GM21526 (cell line): Measurements from ENCODE around the gene SELENOW.
"Not testable (repeated sequence)": the region's sequence is repeated elsewhere in the genome, so short reads cannot be mapped to it uniquely, and the experiment has no call there.

Experiments used
- ATAC-seq: cut with Tn5 transposase; IDR thresholded peaks from one replicate; pipeline ENCODE4 v1.9.1; 2021; ENCODE audit warnings: moderate library complexity; ENCODE audit not compliant: unreplicated experiment, low FRiP score

SELENOW gene

GRCh38 chr19:47780215-47780551, 1.7 kb downstream of the SELENOW start:
- ATAC-seq, result no peak

GRCh38 chr19:47781590-47782262, 3.2 kb downstream of the SELENOW start:
- no peak for ATAC-seq

GRCh38 chr19:47786566-47786965, 8.1 kb downstream of the SELENOW start:
- ATAC-seq, result no peak

GRCh38 chr19:47787307-47787706, 8.8 kb downstream of the SELENOW start:
- ATAC-seq, result not testable (repeated sequence)

- ATAC-seq, result not testable (repeated sequence)
Observed at GRCh38 chr19:47789811-47790210, 11.3 kb downstream of the SELENOW start.

- ATAC-seq, result no peak
Observed at GRCh38 chr19:47790398-47790814, 11.9 kb downstream of the SELENOW start.

- no peak for ATAC-seq
Observed at GRCh38 chr19:47792616-47793015, 14.1 kb downstream of the SELENOW start.

GRCh38 chr19:47794526-47794925, 16.0 kb downstream of the SELENOW start:
- ATAC-seq, result no peak

GRCh38 chr19:47796785-47797184, 18.3 kb downstream of the SELENOW start:
- no peak for ATAC-seq

- no peak for ATAC-seq
Observed at GRCh38 chr19:47797996-47798903, 19.7 kb downstream of the SELENOW start.

- ATAC-seq, result no peak
Observed at GRCh38 chr19:47798904-47799266, 20.4 kb downstream of the SELENOW start.

GRCh38 chr19:47801270-47801669, 22.8 kb downstream of the SELENOW start:
- ATAC-seq, result no peak

GRCh38 chr19:47802521-47803043, 24.1 kb downstream of the SELENOW start:
- no peak for ATAC-seq

- ATAC-seq, result not testable (repeated sequence)
Observed at GRCh38 chr19:47803148-47803547, 24.6 kb downstream of the SELENOW start.

GRCh38 chr19:47803671-47804070, 25.2 kb downstream of the SELENOW start:
- ATAC-seq, result not testable (repeated sequence)

- not testable (repeated sequence) for ATAC-seq
Observed at GRCh38 chr19:47804451-47804850, 25.9 kb downstream of the SELENOW start, which contains the start of gene TPRX1. TSS of gene TPRX1 (minus strand) at chr19:47804551. CDS start at chr19:47804539, 12 bp downstream.

GRCh38 chr19:47805313-47805712, 26.8 kb downstream of the SELENOW start:
- ATAC-seq, result no peak

- no peak for ATAC-seq
Observed at GRCh38 chr19:47806435-47806834, 27.9 kb downstream of the SELENOW start.

GRCh38 chr19:47813304-47813994, 34.9 kb downstream of the SELENOW start:
- no peak for ATAC-seq

- no peak for ATAC-seq
Observed at GRCh38 chr19:47813995-47814328, 35.5 kb downstream of the SELENOW start.

- ATAC-seq, result not testable (repeated sequence)
Observed at GRCh38 chr19:47816270-47816669, 37.8 kb downstream of the SELENOW start.
